GM21381 (cell line): ENCODE measurements around the gene LRRC59.

ENCODE experiments used
- ATAC-seq: cut with Tn5 transposase; IDR thresholded peaks from one replicate; pipeline ENCODE4 v1.9.1; 2021; ENCODE audit warnings: mild to moderate bottlenecking, moderate library complexity; ENCODE audit not compliant: unreplicated experiment

Gene LRRC59

DNA sequence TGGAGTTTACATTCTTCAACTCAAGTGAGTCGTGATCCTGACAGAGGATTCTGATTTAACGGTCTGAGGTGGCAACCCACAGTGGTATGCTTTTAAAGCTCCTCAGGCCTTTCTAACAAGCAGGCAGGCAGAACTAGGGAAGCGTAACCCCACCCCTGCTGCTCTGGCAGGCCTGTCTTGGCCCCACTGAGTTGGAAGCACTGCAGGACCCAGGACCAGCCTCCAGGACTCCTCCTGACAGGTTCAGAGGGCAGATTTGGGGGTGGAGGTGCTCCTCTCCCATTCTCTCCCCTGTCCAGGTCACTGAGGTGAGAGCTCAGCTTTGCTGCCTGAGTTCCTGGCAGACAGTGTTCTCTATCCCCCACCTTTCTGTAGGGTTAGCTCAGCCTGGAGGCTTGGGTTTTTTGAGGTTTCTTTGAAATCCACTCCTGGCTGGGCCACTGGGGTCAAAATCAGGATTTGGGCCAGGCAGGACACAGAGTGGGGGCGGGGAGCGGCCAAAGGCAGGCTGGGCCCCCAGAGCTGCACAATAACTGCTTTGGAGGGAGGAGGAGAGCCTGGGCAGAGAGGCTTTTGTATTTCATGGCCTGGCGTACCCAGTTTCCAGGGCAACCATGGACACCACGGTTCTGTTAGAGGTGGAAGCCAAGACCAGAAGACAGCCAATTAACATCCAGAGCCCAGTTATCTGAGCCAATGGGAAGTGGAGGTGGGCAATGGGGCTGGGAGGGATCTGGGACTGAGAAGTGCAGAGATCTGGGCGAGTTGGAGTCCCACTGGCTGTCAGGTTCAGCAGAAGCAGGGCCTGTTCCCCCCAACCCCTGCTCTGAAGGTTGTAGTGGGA, 33.9 kb downstream of the LRRC59 start:
- no peak for ATAC-seq

DNA sequence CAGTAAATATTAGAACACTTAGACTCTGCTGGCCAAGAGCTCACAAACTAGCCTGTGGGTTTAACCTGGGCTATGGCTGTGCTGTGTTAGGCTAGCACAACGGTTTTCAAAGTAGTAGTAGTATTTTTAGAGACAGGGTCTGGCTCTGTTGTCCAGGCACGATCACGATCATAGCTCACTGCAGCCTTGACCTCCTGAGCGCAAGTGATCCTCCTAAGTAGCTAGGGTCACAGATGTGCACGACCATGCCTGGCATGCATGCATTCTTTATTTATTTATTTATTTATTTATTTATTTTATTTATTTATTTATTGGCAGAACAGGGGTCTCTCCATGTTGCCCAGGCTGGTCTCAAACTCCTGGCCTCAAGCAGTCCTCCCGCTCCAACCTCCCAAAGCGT, 34.7 kb downstream of the LRRC59 start:
- ATAC-seq: no peak

DNA sequence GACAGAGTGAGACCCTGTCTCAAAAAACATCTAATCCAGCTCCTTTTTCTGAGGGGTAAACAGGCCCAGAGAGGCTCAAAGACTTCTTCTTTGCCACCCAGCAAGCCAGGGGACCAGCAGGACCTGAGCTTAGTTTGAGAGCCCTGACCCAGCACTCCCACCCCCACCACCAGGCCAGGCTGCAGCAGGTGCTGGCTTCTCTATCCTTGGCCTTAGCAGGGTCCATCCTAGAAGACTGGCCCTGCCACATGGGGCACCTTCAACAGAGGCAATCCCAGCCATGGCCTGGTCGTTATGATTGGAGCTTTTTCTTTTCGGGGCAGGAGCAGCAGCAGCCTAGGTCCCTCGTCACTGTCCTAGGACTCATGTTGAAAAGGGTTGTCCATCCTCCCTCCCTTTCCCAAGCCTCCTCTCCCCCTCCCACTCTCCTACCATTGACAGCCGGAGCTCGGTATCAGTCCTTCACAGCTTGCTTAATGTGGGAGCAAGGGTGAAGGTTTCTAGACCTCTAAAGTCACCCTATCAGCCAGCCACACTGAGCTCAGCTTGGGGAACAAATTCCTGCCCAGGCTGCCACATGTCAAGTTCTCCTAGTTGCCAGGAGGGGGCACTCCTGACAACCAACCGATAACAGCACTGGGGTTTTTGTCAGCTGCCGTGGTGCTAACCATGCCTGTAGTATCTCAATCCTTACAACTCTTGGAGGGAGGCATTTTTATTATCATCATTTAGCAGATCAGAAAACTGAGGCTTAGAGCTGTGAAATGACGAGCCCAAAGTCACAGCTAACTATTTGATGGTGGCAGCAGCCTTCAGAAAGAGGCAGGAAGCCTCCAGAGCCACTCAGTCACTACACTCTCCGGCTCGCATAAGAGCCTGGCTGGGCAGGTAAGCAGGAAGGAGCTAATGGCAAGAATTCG, 35.5 kb downstream of the LRRC59 start:
- ATAC-seq: no peak

DNA sequence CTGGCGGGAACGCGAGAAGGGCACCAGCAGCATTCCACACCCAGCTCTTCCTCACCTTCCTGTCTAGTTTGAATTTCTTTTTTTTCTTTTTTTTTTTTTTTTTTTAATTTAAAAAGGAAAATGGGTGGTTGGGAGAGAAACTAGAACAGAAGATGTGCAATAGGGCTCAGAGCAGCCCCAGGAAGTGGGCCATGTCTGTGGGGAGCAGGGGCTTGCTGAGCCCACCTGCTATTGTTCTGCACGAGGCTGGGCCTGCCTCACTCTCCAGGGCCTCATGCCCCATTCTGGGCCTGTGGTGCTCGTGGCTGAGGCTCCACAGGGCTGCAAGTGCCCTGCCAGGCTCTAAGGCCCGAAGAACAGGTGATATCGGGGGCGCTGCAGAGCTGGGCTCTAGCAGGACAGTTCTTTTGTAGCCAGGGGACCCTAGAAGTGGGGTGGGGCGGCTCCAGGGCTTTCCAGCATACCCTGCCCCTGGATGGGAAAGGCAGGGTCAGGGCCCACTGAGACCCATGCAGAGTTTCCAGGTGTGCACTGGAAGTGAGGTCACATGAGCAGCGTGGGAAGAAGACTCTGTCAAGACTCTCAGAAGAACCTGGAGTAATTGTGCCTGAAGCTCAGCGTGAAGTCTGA, 36.7 kb downstream of the LRRC59 start:
- ATAC-seq: no peak

DNA sequence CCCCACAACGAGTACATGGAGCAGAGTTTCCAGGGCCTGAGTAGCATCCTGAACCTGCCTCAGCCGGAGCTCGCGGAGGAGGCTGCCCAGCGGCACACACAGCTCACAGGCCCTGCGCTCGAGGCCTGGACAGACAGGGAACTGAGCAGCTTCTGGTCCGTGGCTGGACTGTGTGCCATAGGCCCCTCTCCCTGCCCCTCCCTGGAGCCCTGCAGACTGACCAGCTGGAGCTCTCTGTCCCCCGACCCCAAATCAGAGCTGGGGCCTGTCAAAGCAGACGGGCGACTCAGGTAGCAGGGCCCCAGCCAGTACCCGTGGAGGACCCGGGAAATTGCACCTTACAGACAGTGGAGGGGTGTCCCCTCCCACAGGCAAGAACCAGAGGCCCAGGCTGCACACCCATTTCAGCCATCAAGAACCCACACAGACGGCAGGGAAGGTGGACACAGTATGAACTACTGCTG, 37.3 kb downstream of the LRRC59 start:
- ATAC-seq: no peak

DNA sequence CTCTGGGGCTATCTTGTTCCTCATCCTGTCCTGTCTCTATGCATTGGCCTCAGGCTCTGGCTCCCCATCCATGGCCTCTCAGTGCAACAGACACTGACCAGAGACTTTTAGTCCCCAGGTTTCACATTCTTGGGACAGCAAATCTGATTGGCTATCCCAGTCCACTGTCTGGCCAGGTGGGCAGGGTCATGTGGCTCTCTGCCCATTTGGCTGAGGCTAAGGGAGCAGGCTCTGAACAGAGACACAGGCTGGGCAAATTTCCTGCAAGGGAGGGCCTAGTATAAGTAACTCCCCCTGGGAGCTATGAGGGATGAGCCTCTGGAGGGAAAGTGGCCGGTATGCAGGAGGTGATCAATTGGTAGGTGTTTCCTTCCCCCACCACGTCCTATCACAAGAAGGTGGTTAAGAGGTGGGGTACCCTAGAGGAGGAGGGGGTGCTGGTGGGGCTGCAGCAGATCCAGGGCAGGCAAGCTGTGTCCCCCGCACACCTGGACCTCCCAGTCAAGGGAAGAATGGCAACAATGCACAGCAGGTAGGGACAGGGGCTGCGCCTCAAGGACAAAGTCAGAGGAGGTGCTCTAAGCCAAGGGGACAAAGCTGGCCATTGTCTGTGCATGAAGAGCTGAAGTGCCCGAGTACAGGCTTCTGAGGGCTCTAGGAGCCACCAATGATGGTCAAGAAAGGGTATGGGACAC, 38.2 kb downstream of the LRRC59 start:
- ATAC-seq: no peak

DNA sequence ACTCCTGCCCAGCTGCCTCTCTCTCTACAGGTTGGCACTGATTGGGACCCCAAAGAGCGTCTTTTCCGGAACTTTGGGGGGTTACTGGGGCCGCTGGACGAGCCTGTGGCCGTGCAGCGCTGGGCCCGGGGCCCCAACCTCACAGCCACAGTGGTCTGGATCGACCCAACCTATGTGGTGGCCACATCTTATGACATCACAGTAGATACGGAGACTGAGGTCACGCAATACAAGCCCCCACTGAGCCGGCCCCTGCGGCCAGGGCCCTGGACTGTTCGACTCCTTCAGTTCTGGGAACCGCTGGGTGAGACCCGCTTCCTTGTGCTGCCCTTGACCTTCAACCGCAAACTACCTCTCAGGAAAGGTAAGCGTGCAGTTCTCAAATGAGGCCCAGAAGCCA, 39.1 kb downstream of the LRRC59 start:
- ATAC-seq: no peak

DNA sequence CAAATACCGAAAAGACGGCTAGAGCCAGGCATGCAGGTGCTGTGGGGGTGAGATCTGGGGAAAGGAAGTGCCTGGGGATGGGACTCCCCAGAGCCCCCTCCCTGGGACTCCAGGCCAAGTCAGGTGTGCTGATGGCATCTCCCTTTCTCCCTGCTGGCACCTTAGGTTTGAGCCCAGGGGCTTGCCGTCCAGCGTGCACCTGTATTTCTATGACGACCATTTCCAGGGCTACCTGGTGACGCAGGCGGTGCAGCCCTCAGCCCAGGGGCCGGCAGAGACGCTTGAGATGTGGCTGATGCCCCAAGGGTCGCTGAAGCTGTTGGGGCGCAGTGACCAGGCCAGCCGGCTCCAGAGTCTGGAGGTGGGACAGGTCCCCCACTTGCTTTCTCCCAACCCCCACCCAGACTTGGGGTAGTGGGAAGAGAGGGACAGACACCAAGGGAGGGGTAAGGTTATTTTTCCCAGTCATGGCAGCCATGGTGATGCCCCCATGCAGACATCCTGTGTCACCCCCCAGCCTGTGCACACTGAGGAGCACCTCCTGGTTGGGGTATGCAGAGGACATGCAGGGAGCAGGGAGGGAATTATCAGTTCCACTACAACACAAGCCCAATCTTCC, 40.3 kb downstream of the LRRC59 start:
- no peak for ATAC-seq

DNA sequence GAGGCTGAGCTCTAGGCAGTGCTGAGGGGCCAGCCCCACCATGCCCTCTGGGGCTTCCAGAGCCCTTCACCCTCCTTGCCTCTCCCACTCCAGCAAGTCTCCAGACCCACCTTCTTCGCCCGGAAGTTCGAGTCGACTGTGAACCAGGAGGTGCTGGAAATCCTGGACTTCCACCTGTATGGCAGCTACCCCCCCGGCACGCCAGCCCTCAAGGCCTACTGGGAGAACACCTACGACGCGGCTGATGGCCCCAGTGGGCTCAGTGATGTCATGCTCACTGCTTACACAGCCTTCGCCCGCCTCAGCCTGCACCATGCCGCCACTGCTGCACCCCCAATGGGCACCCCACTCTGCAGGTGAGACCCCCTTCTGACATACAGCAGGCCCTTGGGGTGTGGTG, 40.9 kb downstream of the LRRC59 start:
- no peak for ATAC-seq

DNA sequence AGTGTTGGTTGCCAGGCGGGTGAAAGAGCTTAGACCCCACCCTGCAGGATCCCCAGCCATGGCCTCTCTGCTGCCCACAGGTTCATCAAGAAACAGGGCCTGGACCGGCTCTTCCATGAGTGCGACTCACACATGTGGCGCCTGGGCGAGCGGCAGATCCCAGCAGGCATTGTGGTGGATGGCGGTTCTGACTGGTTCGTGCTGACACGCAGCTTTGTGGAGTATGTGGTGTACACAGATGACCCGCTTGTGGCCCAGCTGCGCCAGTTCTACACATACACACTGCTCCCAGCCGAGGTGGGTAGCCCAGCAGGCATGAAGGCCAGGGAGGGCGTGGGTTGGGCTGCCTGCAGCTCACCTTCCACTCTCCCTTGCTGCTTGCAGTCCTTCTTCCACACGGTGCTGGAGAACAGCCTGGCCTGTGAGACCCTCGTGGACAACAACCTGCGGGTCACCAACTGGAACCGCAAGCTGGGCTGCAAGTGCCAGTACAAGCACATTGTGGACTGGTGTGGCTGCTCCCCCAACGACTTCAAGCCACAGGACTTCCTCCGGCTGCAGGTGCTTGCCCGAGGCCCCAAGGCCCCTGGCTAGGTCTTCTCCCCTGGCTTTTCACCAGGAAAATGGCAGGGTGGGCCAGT, 41.5 kb downstream of the LRRC59 start:
- no peak for ATAC-seq

DNA sequence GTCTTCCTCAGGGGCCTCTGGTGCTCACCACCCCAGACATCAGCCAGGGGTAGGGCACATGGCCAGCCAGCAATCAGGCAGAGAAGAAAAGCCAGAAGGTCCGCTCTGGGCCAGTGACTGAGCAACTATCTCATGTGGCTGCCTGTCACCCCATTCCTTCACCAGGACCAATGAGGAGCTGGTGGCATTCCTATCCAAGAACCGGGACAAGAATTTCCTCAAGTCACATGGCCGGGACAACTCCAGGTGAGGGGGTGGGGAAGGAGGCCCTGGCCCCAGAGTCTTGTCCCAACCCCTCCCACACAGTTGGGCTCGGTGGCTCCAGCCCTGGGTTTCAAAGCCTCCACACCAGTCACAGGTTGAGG, 42.0 kb downstream of the LRRC59 start:
- no peak for ATAC-seq

DNA sequence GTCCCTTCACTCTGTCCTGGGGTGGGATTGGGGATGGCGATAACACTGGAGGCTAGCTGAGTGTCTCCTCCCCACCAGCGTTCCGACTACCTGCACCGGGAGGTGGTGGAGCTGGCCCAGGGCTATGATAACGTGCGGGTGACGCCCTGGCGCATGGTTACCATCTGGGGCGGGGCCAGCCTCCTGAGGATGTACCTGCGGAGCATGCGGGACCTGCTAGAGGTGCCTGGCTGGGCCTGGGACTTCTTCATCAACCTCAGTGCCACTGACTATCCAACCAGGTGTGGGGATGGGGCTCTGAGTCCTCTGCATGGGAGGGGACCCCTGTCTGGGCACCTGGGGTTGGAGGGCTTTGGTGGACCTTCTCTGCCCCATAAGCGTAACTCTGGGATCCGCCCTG, 42.5 kb downstream of the LRRC59 start:
- ATAC-seq: no peak

DNA sequence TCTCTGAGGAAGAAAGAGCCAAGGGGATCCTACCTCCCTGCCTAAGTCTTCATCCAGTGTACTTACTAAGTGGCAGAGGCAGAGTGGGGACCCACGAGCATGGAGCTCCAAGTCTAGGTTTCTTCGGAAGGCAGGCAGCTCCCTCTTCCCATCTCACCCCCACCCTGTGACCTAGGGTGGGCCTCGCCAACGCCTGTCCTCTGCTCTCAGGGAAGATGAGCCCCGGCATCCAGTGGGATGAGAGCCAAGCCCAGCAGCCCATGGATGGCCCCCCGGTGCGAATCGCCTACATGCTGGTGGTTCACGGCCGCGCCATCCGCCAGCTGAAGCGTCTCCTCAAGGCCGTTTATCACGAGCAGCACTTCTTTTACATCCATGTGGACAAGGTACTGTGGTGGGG, 43.1 kb downstream of the LRRC59 start:
- ATAC-seq: no peak

DNA sequence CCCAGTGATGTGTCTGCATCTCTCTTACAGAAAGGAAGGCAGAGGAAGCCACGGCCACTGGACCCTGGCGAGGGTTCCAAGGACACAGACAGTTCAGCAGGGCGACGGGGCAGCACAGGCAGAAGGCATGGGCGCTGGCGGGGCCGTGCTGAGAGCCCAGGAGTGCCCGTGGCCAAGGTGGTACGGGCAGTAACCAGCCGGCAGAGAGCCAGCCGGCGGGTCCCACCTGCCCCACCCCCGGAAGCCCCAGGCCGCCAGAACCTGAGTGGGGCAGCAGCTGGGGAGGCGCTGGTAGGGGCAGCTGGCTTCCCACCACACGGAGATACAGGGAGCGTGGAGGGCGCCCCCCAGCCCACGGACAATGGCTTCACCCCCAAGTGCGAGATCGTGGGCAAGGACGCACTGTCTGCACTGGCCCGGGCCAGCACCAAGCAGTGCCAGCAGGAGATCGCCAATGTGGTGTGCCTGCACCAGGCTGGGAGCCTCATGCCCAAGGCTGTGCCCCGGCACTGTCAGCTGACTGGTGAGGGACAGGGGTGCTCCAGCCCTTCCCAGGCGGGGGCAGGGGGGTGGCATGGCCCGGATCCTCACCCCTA, 43.6 kb downstream of the LRRC59 start:
- no peak for ATAC-seq

DNA sequence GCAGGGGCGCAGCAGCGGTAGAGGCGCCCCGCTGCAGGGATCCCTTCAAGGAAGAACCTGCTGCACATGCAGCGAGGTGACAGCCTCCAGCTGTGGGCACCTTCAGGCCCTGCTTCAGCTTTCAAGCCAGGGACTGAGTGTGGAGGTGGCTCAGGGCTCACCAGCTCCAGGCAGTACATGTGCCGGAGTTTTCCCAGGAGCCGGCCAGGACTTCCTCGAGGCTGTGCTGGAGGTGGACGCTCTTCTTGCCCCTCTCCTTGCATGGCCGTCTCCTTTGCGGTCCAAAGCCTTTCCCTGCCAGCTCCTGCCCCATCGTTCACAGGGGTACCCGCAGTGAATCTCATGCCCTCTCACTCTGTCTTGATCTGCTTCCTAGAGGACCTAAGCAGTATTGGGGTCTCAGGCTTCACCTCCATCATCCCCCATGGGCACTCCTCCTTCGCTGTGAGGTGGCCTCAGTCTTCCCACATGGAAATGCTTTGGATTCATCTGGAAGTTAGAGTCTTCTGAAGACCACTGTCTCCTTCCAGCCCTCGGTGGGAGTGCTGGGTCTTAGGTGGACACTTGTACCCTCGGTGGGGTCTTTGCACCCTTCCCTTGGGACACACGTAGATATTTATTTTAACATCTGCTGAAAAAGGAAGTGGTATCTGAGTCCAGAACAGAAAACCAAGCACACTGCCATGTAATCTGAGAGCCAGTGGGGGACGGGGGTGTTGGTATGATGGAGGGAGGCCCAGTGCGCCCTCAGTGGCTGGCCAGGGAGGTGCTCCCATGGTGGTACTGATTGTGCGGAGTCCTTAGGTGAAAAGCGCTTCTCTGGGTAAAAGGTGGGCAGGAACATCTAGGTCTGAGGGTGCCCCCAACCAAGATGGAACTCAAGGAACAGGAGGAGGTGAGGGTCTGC, 44.4 kb downstream of the LRRC59 start:
- ATAC-seq: no peak

DNA sequence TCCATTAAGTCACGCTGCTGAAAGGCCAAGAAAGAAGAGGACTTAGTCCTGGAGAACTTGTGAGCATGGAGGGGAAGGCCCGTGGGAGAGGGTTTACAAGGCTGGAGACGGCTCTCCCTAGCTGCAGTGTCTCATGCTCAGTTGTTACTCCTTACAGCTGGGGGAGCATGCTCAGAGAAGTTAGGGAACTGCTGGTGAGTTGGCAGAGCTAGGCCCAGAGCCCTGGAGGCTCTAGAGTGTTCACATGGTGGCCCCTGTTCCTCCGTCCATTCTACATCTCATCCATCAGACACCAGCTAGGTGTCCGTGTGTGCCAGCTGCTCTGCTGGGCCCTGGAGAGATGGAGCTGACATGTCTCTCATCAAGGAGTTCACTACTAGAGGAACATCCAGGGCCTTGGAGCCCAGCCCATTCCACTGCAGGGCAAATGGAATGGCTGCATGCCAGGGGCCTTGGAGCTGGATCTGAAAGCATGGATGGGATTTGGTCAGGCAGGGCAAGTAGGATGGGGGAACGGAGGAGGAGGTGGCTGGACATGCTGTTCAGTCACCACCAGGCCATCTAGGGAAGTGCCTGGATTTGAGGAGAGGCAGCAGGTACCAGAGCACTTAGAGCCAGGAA, 45.1 kb downstream of the LRRC59 start:
- no peak for ATAC-seq

DNA sequence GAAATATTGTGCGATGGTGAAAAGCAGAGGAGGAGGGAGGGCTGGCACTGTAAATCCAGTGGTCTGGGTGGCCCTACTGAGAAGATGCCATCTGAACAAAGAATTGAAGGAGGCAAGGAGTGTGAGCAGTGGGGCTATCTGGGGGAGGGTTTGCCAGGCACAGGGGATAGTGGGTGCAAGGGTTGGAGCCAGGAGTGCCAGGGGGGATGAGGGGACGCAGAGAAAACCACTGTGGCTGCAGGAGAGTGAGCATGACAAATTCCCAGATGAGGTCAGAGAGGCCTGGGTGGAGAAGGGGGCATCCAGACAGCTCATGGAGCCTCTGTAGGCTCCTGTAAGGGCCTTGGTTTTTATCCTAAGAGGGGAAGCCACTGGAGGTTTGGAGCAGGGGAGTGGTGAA, 46.6 kb downstream of the LRRC59 start:
- no peak for ATAC-seq

DNA sequence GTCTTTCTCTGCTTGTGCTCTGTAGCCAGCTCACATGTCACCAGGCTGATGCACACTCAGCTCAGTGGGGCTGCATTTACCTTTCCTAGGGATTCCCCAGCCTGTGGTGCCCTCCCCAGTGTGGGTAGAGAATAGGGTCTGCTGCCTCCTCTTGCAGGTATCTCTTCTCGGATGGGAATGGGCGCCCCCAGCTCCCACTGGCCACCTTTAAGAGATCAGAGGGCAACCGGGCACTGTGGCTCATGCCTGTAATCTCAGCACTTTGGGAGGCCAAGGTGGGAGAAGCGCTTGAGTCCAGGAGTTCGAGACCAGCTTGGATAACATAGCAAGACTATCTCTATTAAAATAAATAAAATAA, 48.1 kb downstream of the LRRC59 start:
- no peak for ATAC-seq
